ES-I3 (cell line): ENCODE results near the gene NUDT7.

Experiments
- H3K36me3 ChIP-seq: 2 replicates; pipeline ENCODE4 v1.6.1; 2013; ENCODE audit warnings: mild to moderate bottlenecking, low read length, control low read depth, moderate library complexity; ENCODE audit not compliant: insufficient read depth
- H3K4me1 ChIP-seq: 2 replicates; pipeline ENCODE4 v1.6.1; 2013; ENCODE audit warnings: mild to moderate bottlenecking, control low read depth, low read length; ENCODE audit not compliant: insufficient read depth
- H3K9ac ChIP-seq: 2 replicates; pipeline ENCODE4 v1.6.1; 2013; ENCODE audit warnings: low read depth, mild to moderate bottlenecking, low read length, moderate library complexity
- H3K9me3 ChIP-seq: 2 replicates; pipeline ENCODE4 v1.6.1; 2013; ENCODE audit warnings: mild to moderate bottlenecking, low read length, moderate library complexity; ENCODE audit not compliant: control insufficient read depth, insufficient read depth

The NUDT7 gene

DNA sequence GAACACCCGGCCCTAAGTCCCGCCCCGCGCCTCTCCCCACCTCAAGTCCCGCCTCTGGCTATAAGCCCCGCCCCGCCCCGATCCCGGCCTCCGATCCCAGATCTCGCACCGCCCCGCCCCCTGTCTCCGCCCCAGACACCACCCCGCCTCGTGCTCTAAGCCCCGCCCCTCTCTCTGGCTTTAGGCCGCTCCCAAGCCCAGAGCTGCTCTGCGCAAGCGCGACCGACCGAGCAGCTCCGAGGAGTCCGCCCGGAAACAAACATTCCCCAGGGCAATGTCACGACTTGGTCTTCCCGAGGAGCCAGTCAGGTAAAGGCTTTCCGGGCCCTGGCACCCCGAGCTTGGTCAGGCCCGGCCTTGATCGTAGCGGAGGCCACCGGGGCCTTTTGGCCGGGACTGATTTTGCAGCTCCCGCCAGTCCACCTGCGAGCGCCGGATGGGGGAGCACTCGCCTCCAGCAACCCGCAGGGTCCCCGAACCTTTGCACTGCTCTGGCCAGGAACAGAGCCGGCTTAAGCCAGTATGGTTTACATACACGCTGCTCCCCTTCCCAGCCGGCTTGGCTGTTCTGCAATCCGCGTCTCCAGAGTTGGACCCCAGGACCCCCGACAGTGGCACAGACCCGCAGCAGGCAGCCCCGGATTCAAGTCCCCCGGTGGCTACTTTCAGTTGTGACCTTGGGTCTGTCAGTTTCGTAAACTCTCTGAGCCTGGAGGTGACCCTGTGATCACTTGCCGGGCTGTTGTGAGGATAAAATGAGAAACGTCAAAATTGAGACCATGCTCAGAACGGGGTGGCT lies at the start of gene NUDT7:
Gene NUDT7 (plus strand): TSS at position 206 of the 799 bp plus-strand sequence. CDS start 69 bp downstream, at position 275.
- H3K9me3 ChIP-seq = no peaks in the 10 kb centered on the region
- H3K36me3 ChIP-seq = 0 out of 2 replicates have a peak, but pooled peaks cover 3% of the 10 kb centered on the region
- H3K9ac ChIP-seq = peak within 1 kb of the TSS; percentile 62
- H3K4me1 ChIP-seq = 0 out of 2 replicates have a peak, but pooled peaks cover 3% of the 10 kb centered on the region

- Histone ChIP-seq H3K9me3 (no peaks in the 10 kb centered on the region), H3K9ac (no peak overlapping the region), H3K36me3 (no peaks in the 10 kb centered on the region), H3K4me1 (no peaks in the 10 kb centered on the region)
These were observed 47.4 kb upstream of the NUDT7 start for GRCh38 chr16:77674888-77675287.

DNA sequence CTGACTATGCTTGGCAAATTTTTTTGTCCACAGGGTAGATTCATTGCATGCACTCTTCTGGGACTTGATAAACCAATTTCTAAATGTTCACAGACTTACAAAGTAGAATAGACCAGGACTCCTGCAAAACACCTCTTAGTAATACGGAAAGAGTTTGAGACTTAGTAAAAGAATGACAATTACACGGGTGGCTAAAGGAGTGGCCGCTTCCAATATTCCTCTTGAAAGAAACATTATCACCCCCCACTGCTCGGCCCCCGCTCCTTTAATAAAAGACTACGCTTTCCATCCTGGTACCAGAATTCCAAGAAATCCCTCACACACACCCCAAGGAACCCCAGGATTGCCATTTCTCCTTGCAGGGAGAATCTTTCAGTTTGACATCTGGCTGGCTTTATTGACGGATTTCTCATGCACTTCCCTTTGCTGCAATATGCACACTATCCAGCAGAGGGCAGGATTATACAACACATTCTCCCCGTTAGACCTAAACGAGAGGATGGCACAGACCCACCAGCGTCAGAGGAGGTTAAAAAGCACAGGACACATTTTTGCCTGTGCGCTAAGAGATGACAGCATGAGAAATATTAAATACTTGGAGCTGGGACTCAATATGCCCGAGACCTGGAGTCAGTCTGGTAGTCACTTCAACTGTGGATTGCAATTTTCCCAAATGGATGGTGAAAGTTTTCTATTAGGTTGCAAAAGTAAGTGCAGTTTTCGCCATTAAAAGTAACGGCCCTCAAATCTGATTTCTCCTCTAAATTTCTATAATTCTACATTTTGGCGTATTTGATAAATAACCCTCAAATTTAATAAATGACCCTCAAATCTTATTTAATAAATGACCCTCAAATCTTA lies 46.6 kb upstream of the NUDT7 start:
- H3K36me3 ChIP-seq = no peaks in the 10 kb centered on the region
- no peak overlapping the region for H3K9ac ChIP-seq
- H3K4me1 ChIP-seq = no peaks in the 10 kb centered on the region

DNA sequence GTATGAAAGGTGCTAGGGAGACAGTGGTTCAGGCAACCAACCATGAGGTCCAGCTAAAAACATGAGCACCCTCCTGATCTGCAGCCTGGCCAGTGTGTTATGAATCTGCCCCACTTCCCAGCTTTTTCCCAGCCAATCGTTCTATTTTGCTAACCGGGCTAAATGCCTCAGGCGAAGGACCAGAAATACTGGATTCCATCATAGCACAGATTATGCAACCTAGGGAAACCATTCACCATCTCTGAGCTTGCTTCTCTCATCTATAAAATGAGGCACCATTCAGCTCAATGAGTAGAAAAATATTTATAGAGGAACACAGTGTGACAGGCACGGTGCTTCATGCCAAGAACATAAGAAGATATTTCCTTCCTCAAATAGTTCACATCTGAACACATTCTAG lies 45.2 kb upstream of the NUDT7 start:
- Histone ChIP-seq H3K36me3 (no peaks in the 10 kb centered on the region), H3K4me1 (no peaks in the 10 kb centered on the region), H3K9ac (no peak overlapping the region), H3K9me3 (no peaks in the 10 kb centered on the region)

More for the DNA sequence above, 46.6 kb upstream of the NUDT7 start:
- H3K9me3 ChIP-seq = no peaks in the 10 kb centered on the region

DNA sequence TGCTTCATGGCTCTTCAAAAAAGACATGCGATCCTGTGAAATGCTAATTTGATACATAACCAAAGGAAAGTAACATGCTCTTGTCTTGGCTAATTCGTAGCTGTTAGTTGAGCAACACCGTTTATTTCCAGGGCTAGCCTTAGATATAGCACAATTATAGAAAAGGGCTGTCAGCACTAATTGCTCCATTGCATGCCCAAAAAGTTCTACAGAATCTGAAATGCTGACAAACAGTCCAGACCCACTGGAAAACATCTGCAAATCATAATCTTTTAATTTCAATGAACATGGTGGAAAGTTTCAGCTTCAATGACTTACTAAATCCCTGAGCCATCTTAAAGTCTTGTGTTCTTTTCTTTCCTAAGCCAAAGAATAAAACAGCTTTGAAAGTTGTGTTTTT lies 42.9 kb upstream of the NUDT7 start:
- Histone ChIP-seq H3K9ac (no peak overlapping the region), H3K36me3 (no peaks in the 10 kb centered on the region), H3K9me3 (no peaks in the 10 kb centered on the region), H3K4me1 (no peaks in the 10 kb centered on the region)

DNA sequence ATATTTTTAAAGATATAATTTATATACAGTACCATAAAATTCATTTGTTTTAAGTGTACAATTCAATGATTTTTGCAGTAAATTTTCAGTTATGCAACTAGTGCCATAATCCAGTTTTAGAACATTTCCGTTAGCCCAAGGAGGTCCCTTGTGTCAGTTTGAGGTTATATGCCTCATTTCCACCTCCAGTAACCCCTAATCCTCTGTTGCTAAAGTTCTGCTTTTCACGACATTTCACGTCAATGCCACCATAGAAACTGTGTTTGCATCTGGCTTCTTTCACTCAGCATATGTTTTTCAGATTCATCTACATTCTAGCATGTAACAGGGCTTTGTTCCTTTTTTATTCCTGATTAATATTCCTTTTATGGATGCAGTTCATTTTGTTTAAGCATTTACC lies 42.4 kb upstream of the NUDT7 start:
- no peaks in the 10 kb centered on the region for H3K9me3 ChIP-seq
- H3K9ac ChIP-seq = no peak overlapping the region
- no peaks in the 10 kb centered on the region for H3K36me3 ChIP-seq
- H3K4me1 ChIP-seq = no peaks in the 10 kb centered on the region

- Histone ChIP-seq H3K36me3 (no peaks in the 10 kb centered on the region), H3K4me1 (no peaks in the 10 kb centered on the region), H3K9me3 (no peaks in the 10 kb centered on the region), H3K9ac (no peak overlapping the region)
These were observed 41.8 kb upstream of the NUDT7 start for GRCh38 chr16:77680496-77680895.

- Histone ChIP-seq H3K9ac (no peak overlapping the region), H3K4me1 (no peaks in the 10 kb centered on the region), H3K36me3 (no peaks in the 10 kb centered on the region), H3K9me3 (no peaks in the 10 kb centered on the region)
These were observed 39.7 kb upstream of the NUDT7 start for GRCh38 chr16:77682586-77682985.

DNA sequence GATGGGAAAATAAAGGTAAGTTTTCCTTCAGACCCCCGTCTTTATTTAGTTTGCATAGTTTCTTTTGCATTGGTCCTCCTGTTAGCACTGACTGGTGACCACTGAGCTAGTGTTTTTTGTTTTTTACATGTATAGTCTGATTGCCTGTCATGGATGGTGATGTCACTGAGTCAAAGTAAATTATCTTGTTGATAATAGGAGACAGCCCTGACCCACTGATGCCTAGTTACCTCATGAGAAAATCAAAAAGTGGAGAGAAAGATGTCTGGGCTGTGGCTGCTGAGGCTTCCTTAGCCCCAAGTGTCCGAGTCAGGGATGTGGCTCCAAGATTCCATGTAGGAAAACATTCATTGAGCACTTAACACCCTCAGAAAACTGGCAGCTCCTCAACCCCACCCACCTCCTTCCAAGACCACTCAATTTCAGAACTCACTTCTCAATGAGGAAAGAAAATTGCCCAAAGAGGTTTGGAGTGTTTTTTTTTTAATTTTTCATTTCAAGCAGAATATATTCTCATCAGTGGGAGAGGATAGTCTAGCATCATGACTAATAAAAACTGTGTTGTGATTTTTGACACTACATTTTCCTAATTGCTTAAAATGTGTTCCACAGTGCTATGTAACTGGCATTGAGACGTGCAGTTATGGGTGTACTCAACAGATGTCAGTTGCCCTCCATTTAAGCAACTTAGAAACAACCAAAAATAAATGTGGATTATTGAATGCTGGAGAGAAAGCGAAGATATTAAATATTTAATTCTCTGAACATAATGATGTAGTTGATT lies 38.7 kb upstream of the NUDT7 start:
- Histone ChIP-seq H3K9me3 (no peaks in the 10 kb centered on the region), H3K36me3 (no peaks in the 10 kb centered on the region), H3K9ac (no peak overlapping the region), H3K4me1 (no peaks in the 10 kb centered on the region)

GRCh38 chr16:77684181-77684526 lies 38.2 kb upstream of the NUDT7 start:
- Histone ChIP-seq H3K4me1 (no peaks in the 10 kb centered on the region), H3K9ac (no peak overlapping the region), H3K9me3 (no peaks in the 10 kb centered on the region), H3K36me3 (no peaks in the 10 kb centered on the region)

GRCh38 chr16:77686385-77686784 lies 35.9 kb upstream of the NUDT7 start:
- Histone ChIP-seq H3K9ac (no peak overlapping the region), H3K9me3 (no peaks in the 10 kb centered on the region), H3K36me3 (no peaks in the 10 kb centered on the region), H3K4me1 (peaks cover 4% of the 10 kb centered on the region; the same call in 1 of the 2 replicates)

DNA sequence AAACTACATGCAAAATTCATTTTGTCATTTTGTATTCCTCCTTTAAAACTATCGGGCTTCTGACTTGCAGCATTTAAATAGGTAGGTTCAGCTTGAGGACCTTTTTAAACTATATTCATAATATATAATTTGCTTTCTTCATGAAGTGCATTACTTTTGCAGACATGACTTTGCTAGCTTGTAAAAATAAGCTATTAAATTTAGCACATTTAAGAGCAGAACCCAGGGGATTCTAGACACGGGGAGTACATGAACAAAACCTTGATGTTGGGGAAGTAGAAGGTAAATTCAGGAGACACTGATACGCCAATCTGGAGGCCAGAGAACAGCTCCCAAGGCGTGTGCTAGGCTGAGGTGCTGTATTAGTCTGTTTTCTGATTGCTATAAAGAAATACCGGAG lies 32.3 kb upstream of the NUDT7 start:
- Histone ChIP-seq H3K9me3 (no peaks in the 10 kb centered on the region), H3K9ac (no peak overlapping the region), H3K36me3 (no peaks in the 10 kb centered on the region), H3K4me1 (peaks cover 6% of the 10 kb centered on the region; the same call in 1 of the 2 replicates)

GRCh38 chr16:77690416-77690815 lies 31.9 kb upstream of the NUDT7 start:
- no peaks in the 10 kb centered on the region for H3K36me3 ChIP-seq
- no peaks in the 10 kb centered on the region for H3K9me3 ChIP-seq
- peaks cover 6% of the 10 kb centered on the region; the same call in 1 of the 2 replicates for H3K4me1 ChIP-seq
- H3K9ac ChIP-seq = no peak overlapping the region

GRCh38 chr16:77692612-77693011 lies 29.7 kb upstream of the NUDT7 start:
- no peak overlapping the region for H3K9ac ChIP-seq

More at GRCh38 chr16:77692612-77693011, 29.7 kb upstream of the NUDT7 start:
- no peaks in the 10 kb centered on the region for H3K9me3 ChIP-seq
- peaks cover 6% of the 10 kb centered on the region; the same call in 1 of the 2 replicates for H3K4me1 ChIP-seq
- no peaks in the 10 kb centered on the region for H3K36me3 ChIP-seq
